ENCODE data around the gene RPL22L1. TPM values are rescaled to one million over a fixed set of nuclear protein-coding genes. Genes with fewer than 3 reads are reported as not detected.
A peak's percentile ranks its signal among the peaks of the same experiment; 100 is the strongest.

The RPL22L1 gene
- total and polyA plus RNA-seq, 2 of the 4 experiments (the other 2 are of a cell fraction) = 37.1 to 92.0 TPM

GRCh38 chr3:170840291-170840859 lies 29.6 kb downstream of the RPL22L1 start:
- peak; percentile 33 for DNase-seq
- no peak overlapping the region for H3K9ac ChIP-seq (ENCODE audit: low read depth, low read length)
- no peak overlapping the region for H4K8ac ChIP-seq (ENCODE audit: low read depth in 2 of 2, low read length in 2 of 2)
- H2BK20ac ChIP-seq (ENCODE audit: low read depth, low read length) = no peak overlapping the region
- H4K5ac ChIP-seq (ENCODE audit: low read depth, low read length) = no peak overlapping the region
- dilution Hi-C loops (cut with HindIII; ENCODE audit: low sequenced_read_pairs, unreplicated experiment) = no loop called here
- no peaks in the 10 kb centered on the region for H4K20me1 ChIP-seq (ENCODE audit: insufficient read depth, low read length)
- no CpG with 5 or more reads among the region's 2 CpGs for WGBS, 2 experiments (ENCODE audit: extremely low coverage in 2 of 2, insufficient read length in 1 of 2)
- no peaks in the 10 kb centered on the region for H3K79me1 ChIP-seq (ENCODE audit: low read depth in 1 of 2, low read length in 2 of 2)
- no peak overlapping the region for H2BK120ac ChIP-seq (ENCODE audit: low read depth, low read length)
- no peak overlapping the region for H2AK9ac ChIP-seq (replicated peaks; ENCODE audit: low read depth, low read length, poor library complexity)
- ChIA-PET CTCF (interaction anchor here (0.6 to 1.0 kb wide), 3 partner anchors 8 to 34 kb away, joined by 3 to 4 read pairs (median 3); partner anchors contain the start of gene RPL22L1), POLR2A (ENCODE audit: unreplicated experiment) (no interaction called here)
- TF ChIP-seq NFE2L2 (IDR thresholded peaks at IDR 0.05; ENCODE audit: low read depth, low read length) (no peak), RAD21 (IDR thresholded peaks at IDR 0.05; ENCODE audit: low read length) (no peak), CEBPB (IDR thresholded peaks at IDR 0.05; ENCODE audit: low read depth, low read length) (peak; percentile 92), SMC3 (IDR thresholded peaks at IDR 0.05; ENCODE audit: low read depth, low read length) (no peak)
- H3K27me3 ChIP-seq (ENCODE audit: control insufficient read depth, insufficient read depth, low read length) = peaks cover 1% of the 10 kb centered on the region
- H2AK5ac ChIP-seq (ENCODE audit: low read depth, low read length) = no peak overlapping the region
- no TSS peak for BruUV-seq (replicated peaks)
- intact Hi-C loops (cut with micrococcal nuclease) = loop anchor here (10.0 kb wide), 1 partner anchor 656 kb away; the partner anchor contains the start of gene PHC3
- no peak overlapping the region for H3K4me2 ChIP-seq (ENCODE audit: low read depth, low read length)
- H2BK5ac ChIP-seq (ENCODE audit: low read depth, low read length, poor library complexity, severe bottlenecking) = no peak overlapping the region
- no peak overlapping the region for H3K14ac ChIP-seq (replicated peaks; ENCODE audit: low read depth, low read length)
- no peaks in the 10 kb centered on the region for H3K9me3 ChIP-seq (ENCODE audit: control insufficient read depth, insufficient read depth, low read length)
- no peak overlapping the region for H3K4ac ChIP-seq (ENCODE audit: low read depth, low read length)
- H3K36me3 ChIP-seq (ENCODE audit: control insufficient read depth, insufficient read depth, low read length) = no peaks in the 10 kb centered on the region
- H2BK15ac ChIP-seq (ENCODE audit: low read depth, low read length) = no peak overlapping the region
- no peak overlapping the region for H3K18ac ChIP-seq (ENCODE audit: low read depth, low read length)
- no peak overlapping the region for H2AFZ ChIP-seq (replicated peaks; ENCODE audit: low read length, poor library complexity)
- H4K91ac ChIP-seq (ENCODE audit: insufficient read depth, low read depth, low read length) = no peak overlapping the region
- H3K56ac ChIP-seq (ENCODE audit: extremely low read depth, insufficient read depth, low read length) = no peak overlapping the region
- no peak overlapping the region for H3K23ac ChIP-seq (ENCODE audit: low read depth, low read length)
- no peak overlapping the region for H3K4me3 ChIP-seq (ENCODE audit: insufficient read depth, low read depth, low read length)
- in situ Hi-C loops (cut with MboI; ENCODE audit: low sequenced_read_pairs) = no loop called here
- ATAC-seq (ENCODE audit: low read depth) = peak; percentile 69
- peaks cover 2% of the 10 kb centered on the region; the same call in 1 of the 2 replicates for H3K4me1 ChIP-seq (ENCODE audit: control insufficient read depth, insufficient read depth, low read length)
- H3K27ac ChIP-seq (ENCODE audit: insufficient read depth, low read length) = no peak overlapping the region
- no peaks in the 10 kb centered on the region for H3K9me1 ChIP-seq (ENCODE audit: insufficient read depth, low read length)
